Uterus (tissue), 2 donors: Measurements from ENCODE around the gene TMEM170A.

ENCODE experiments used
- CTCF ChIP-seq, 4 experiments: fragments of 200-600 bp in 2 of 4; fragments of 450-650 bp in 2 of 4; sonication (generic) in 2 of 4; IDR thresholded peaks; one replicate each; pipeline ENCODE4 v1.5.1; 2016 to 2019; ENCODE audit warnings: antibody characterized with exemption in 4 of 4, mild to moderate bottlenecking in 2 of 4, moderate library complexity in 1 of 4
- POLR2A ChIP-seq, 2 donors: fragments of 450-650 bp; IDR thresholded peaks; one replicate each; pipeline ENCODE4 v1.6.1; 2016; ENCODE audit warnings: antibody characterized with exemption in 2 of 2, mild to moderate bottlenecking in 1 of 2, moderate library complexity in 1 of 2

- no peak for TF ChIP-seq CTCF (IDR thresholded peaks at IDR 0.05)
- no peak for TF ChIP-seq POLR2A (IDR thresholded peaks at IDR 0.05)
Measured at GRCh38 chr16:75485230-75486013, 20.9 kb upstream of the TMEM170A start.
